Type B pancreatic cell (in vitro differentiated cells): ENCODE measurements around the gene GRIK4. TPM values are rescaled to one million over a fixed set of nuclear protein-coding genes. Genes with fewer than 3 reads are reported as not detected.
A peak's percentile ranks its signal among the peaks of the same experiment; 100 is the strongest.

Experiments used
- DNase-seq: peaks from one replicate; pipeline ENCODE4 v3.0.0; 2021; ENCODE audit warnings: mixed read lengths; ENCODE audit not compliant: unreplicated experiment; ENCODE audit errors: extremely low spot score
- H3K27ac Mint-ChIP-seq: 2 replicates; pipeline ENCODE4 v1.8.0; 2021; ENCODE audit warnings: mild to moderate bottlenecking, mixed read lengths
- H3K27me3 Mint-ChIP-seq: 2 replicates; pipeline ENCODE4 v1.8.0; 2021; ENCODE audit warnings: mixed read lengths
- H3K36me3 Mint-ChIP-seq: 2 replicates; pipeline ENCODE4 v1.8.0; 2021; ENCODE audit warnings: mixed read lengths
- H3K4me1 Mint-ChIP-seq: one replicate; pipeline ENCODE4 v1.8.0; 2021; ENCODE audit warnings: mixed read lengths; ENCODE audit not compliant: unreplicated experiment
- H3K4me3 Mint-ChIP-seq: 2 replicates; pipeline ENCODE4 v1.8.0; 2021; ENCODE audit warnings: mild to moderate bottlenecking, mixed read lengths
- H3K9me3 Mint-ChIP-seq: 2 replicates; pipeline ENCODE4 v1.8.0; 2021; ENCODE audit warnings: mixed read lengths
- total RNA-seq: library from RNA; stranded (reverse); gene quantifications from 2 replicates; pipeline ENCODE4 v1.2.1, GENCODE V29; 2021; ENCODE audit warnings: low replicate concordance
- TF ChIP-seq, protein P1 (sequence below): fragments of 200-600 bp; sonication (generic); conservative IDR thresholded peaks from 2 replicates; pipeline ENCODE4 v1.5.0; 2021; ENCODE audit warnings: antibody characterized with exemption, mild to moderate bottlenecking

Gene GRIK4
- total RNA-seq, 1 donor from 2014 or later = 0.72 TPM

DNA sequence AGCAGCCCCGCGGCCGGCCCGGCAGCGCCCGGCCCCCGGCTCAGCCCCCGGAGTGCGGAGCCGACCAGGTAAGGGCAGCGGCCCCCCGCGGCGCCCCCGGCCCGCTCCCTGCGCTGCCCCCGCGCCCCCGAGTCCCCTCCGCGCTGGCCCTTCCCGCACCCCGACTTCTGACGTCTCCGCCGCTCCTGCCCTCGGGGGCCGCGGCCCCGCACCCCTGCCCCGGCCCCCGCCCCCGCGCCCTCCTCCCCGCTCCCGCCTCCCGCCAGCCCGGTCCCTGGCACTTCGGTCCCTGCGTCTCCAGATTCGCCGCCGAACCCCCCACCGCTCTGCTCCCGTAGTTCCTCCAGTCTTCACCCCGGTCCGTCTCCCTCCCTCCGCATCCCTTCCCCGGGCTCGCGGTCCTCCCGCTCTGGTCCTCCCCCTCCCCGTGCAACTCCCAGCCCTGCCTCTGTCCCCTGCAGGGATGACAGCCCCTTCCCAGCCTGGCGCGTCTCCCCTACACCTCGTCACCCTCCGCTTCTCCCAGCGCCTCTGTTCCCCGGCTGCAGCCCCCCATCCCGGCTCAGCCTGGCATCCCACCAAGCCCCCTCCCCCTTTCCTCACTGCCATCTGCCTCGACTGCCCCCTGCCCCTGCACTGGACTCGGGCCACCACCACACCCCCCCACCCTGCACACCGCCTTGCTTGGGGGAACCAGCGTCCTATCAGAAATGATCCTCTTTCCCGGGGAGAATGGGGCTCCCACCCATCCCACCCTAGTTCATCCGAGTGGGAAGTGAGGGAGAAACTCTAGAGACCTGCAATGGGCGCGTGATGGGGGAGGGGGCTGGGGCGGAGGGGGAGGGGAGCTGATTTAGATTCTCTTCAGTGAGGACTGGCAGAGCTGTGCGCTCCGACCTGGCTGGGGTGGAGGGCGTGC is 531 bp downstream of the GRIK4 start:
- DNase-seq = peak; percentile 69
- Mint-ChIP-seq H3K4me1 (peaks cover 9% of the 10 kb centered on the region), H3K9me3 (no peaks in the 10 kb centered on the region), H3K4me3 (peak overlapping the region; percentile 60), H3K27me3 (peaks cover 72% of the 10 kb centered on the region), H3K36me3 (no peaks in the 10 kb centered on the region), H3K27ac (no peak overlapping the region)
- TF ChIP-seq, protein P1, sequence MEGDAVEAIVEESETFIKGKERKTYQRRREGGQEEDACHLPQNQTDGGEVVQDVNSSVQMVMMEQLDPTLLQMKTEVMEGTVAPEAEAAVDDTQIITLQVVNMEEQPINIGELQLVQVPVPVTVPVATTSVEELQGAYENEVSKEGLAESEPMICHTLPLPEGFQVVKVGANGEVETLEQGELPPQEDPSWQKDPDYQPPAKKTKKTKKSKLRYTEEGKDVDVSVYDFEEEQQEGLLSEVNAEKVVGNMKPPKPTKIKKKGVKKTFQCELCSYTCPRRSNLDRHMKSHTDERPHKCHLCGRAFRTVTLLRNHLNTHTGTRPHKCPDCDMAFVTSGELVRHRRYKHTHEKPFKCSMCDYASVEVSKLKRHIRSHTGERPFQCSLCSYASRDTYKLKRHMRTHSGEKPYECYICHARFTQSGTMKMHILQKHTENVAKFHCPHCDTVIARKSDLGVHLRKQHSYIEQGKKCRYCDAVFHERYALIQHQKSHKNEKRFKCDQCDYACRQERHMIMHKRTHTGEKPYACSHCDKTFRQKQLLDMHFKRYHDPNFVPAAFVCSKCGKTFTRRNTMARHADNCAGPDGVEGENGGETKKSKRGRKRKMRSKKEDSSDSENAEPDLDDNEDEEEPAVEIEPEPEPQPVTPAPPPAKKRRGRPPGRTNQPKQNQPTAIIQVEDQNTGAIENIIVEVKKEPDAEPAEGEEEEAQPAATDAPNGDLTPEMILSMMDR = no peak

DNA sequence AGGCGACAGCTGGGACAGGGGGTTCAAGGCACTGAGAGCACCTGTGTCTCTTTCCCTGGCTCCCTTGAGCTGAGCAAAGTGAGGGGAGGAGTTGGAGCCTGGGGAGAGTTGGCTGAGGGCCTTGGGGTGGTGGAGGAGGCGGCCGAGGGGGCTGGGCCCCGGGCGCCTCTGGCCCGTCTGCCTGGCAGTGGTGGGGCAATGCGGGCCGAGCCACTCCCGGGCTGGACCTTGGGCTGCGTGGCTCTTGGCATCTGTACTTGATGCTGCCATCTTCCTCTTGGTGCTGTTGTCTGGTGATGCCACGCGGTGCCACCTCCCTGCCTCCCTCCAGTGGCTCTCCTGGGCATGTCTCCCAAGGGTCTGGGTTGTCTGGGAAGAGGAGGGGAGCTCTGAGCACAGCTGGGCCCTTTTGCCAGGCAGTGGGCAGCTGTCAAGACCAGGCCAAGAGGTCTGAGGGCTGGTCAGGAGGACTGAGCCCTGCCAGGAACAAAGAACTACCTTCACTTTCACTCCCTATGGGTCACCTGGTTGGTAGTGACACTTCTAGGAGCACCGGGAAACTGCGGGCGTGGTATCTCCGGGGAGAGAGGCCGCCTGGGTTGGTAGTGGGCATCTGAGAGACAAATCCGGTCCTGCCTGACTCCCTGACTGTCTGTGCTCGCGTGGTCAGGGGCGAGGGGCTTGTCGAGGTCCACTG is 1.3 kb downstream of the GRIK4 start:
- H3K4me3 Mint-ChIP-seq = peak overlapping the region; percentile 82
- no peak overlapping the region for H3K27ac Mint-ChIP-seq
- H3K4me1 Mint-ChIP-seq = peaks cover 9% of the 10 kb centered on the region
- H3K27me3 Mint-ChIP-seq = peaks cover 75% of the 10 kb centered on the region
- TF ChIP-seq, protein P1 = no peak
- peak; percentile 67 for DNase-seq
- H3K9me3 Mint-ChIP-seq = no peaks in the 10 kb centered on the region
- H3K36me3 Mint-ChIP-seq = no peaks in the 10 kb centered on the region

DNA sequence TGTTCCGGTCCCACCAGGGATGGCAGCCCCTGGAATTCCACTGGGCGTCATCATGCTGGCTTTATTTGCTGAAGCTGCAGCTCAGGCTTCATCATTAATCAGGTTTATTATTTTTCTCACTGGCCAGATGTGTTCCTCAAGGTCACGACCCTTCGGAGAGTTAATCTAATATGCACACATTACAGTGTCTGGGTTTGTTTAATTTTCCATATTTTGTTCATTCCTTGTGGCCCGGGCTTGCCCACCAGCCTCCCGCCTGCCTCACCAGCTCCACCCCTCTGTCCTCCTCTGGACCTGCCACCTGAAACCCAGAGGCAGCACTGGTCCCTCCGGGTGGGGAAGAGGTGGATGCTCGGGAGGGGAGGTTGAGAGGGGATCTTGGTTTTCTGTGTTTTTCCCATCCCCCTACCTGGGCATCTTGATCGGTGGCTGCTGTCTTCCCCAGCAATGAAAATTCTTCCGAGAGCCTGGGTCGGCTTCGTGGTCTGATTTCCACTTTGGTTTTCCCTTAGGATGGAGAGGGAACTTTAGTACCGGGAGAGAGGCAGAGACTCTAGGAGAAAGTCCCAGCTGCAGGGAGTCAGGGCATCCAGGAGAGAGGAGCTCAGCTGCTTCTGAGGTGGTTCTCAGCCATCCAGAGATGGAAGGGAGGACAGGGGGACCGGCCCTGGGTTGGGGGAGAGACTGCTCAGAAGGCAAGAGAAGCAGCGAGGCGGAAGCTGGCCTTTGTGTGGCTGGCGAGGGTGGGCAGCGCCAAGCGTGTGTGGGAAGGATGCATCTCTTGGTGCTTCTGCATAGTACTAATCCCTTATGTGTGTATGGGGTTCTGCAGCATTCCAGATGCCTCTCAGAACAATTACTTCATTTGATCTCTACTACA is 2.1 kb downstream of the GRIK4 start:
- Mint-ChIP-seq H3K27me3 (peaks cover 73% of the 10 kb centered on the region), H3K27ac (no peak overlapping the region), H3K4me3 (peak overlapping the region; percentile 82), H3K4me1 (peaks cover 9% of the 10 kb centered on the region), H3K36me3 (no peaks in the 10 kb centered on the region), H3K9me3 (no peaks in the 10 kb centered on the region)
- TF ChIP-seq, protein P1 = no peak
- DNase-seq = peak; percentile 63

DNA sequence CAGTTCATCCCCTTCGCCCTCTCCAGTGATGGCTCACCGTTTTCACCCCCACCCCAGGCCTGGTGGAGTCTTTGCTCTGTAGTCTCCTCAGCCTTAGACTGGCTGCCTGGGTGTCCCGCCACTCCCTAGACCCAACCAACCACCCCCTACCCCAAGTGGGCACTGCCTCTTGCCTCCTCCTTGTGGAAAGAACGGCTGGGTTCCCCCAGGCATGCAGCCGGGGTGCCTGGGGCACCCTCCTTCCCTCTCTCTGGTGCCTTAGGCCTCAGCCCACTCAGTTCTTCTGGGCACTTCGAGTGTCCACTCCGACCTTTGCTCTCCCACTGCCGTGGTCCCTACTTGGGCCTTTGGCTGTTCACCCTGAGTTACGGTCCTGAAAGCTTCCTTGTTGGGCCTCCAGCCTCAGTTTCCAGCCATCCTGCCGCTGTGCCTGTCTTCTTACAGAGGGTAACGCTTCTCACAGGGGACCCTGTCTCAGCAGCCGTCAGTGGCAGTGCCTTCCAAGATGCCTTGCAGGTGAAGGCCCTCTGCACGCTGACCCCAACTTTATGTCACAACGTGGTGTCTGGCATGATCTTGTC is 3.1 kb downstream of the GRIK4 start:
- Mint-ChIP-seq H3K9me3 (no peaks in the 10 kb centered on the region), H3K27ac (no peak overlapping the region), H3K27me3 (peaks cover 65% of the 10 kb centered on the region)

More for the DNA sequence above, 3.1 kb downstream of the GRIK4 start:
- DNase-seq = no peak
- H3K4me3 Mint-ChIP-seq = no peak overlapping the region
- peaks cover 9% of the 10 kb centered on the region for H3K4me1 Mint-ChIP-seq
- no peaks in the 10 kb centered on the region for H3K36me3 Mint-ChIP-seq
- TF ChIP-seq, protein P1 = no peak
